ENCODE measurements around the gene SLC44A4. TPM values are rescaled to one million over a fixed set of nuclear protein-coding genes. Genes with fewer than 3 reads are reported as not detected.

The SLC44A4 gene
- total RNA-seq, 1 experiment from 2014 or later = 3.1 TPM

DNA sequence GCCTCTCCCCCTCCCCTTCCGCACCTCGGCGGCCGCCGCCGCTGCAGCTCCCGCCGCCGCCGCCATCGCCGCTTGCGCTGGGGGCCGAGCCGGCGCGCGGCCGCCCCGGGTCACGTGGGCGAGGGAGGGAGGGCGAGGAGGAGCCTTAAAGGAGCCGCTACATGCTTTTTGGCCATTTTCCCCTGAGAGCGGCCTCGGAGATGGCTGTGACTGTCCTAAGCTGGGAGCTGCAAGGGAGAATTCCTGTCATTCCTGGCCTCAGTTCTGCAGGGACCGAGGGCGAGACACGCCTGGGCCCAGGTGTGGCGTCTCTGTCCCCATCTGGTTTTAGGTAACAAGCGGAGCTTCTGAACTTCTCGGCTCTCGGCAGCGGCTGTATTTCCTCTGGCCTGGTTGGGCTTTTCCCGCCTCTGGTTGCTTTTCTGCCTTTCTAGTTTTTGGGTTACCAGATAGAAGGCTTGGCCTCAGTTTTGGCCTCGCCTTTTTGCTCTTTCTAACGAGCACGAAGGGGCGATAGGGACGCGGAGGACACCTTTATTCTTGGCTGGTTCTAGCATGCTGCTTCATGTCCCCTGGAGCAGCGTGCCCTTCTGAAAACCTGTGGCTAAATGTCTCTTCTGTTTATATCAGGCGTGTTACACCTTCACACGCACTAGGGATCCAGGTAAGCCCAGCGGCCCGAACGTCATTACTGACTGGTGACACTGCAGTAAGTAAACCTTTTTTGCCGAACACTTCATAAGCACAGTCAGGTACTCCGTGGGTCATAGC is 19.0 kb upstream of the SLC44A4 start, which contains the start of gene EHMT2:
EHMT2 (minus strand) TSS at position 87 of the 771 bp plus-strand sequence; CDS start at position 66, 21 bp downstream.
- CTCF ChIA-PET = interaction anchor here (0.8 to 2.6 kb wide), 15 partner anchors 9 to 298 kb away, joined by 3 to 22 read pairs (median 5); partner anchors contain the start of gene LSM2
- no peaks in the 10 kb centered on the region; the same call in 1 of the 2 replicates for H3K27me3 Mint-ChIP-seq (ENCODE audit: low read depth)
- peaks cover 20% of the 10 kb centered on the region for H3K4me1 Mint-ChIP-seq
- peak within 1 kb of the TSS; percentile 96 for H3K4me3 Mint-ChIP-seq
- H3K36me3 Mint-ChIP-seq = peaks cover 27% of the 10 kb centered on the region
- H3K27ac Mint-ChIP-seq = peak within 1 kb of the TSS; percentile 96
- H3K9me3 Mint-ChIP-seq = no peaks in the 10 kb centered on the region
- peak; percentile 32 for ATAC-seq
- peak; percentile 85 for DNase-seq (ENCODE audit: low spot score)
- POLR2A ChIA-PET = interaction anchor here (0.6 to 2.1 kb wide), 6 partner anchors 35 to 1392 kb away, joined by 3 to 6 read pairs (median 3); partner anchors contain the start of genes HSPA1B and NEU1
- TF ChIP-seq SOX15 (CRISPR knock-in tag; IDR thresholded peaks at IDR 0.05) (no peak), SP1 (CRISPR knock-in tag; conservative IDR thresholded peaks at IDR 0.05) (peak; percentile 72), ATF2 (CRISPR knock-in tag; IDR thresholded peaks at IDR 0.05; ENCODE audit: borderline replicate concordance, low read depth) (no peak), JUN (CRISPR knock-in tag; IDR thresholded peaks at IDR 0.05) (no peak), USF2 (CRISPR knock-in tag; IDR thresholded peaks at IDR 0.05) (peak; percentile 98), GRHL2 (CRISPR knock-in tag; IDR thresholded peaks at IDR 0.05; ENCODE audit: insufficient replicate concordance, severe bottlenecking) (no peak), RORB (CRISPR knock-in tag; IDR thresholded peaks at IDR 0.05) (no peak), HMGXB4 (CRISPR knock-in tag; IDR thresholded peaks at IDR 0.05) (no peak), USF1 (CRISPR knock-in tag; IDR thresholded peaks at IDR 0.05) (peak; percentile 93), ZNF671 (CRISPR knock-in tag; IDR thresholded peaks at IDR 0.05) (0 out of 2 replicates have a peak, but pooled peaks have one; percentile 52), NFATC4 (CRISPR knock-in tag; IDR thresholded peaks at IDR 0.05) (0 out of 2 replicates have a peak, but pooled peaks have one; percentile 3), CDX4 (CRISPR knock-in tag; IDR thresholded peaks at IDR 0.05; ENCODE audit: borderline replicate concordance) (no peak), ZNF416 (CRISPR knock-in tag; IDR thresholded peaks at IDR 0.05) (0 out of 2 replicates have a peak, but pooled peaks have one; percentile 3), TEAD1 (CRISPR knock-in tag; IDR thresholded peaks at IDR 0.05) (peak; percentile 14; the same call in 1 of the 2 replicates), JAZF1 (CRISPR knock-in tag; IDR thresholded peaks at IDR 0.05) (no peak), AR (CRISPR knock-in tag; IDR thresholded peaks at IDR 0.05) (peak; percentile 52; the same call in 1 of the 2 replicates), HMGA2 (CRISPR knock-in tag; IDR thresholded peaks at IDR 0.05) (no peak), ESRRA (CRISPR knock-in tag; IDR thresholded peaks at IDR 0.05; ENCODE audit: borderline replicate concordance) (no peak), MLX (CRISPR knock-in tag; IDR thresholded peaks at IDR 0.05) (no peak)
- TF ChIP-seq, protein P1, sequence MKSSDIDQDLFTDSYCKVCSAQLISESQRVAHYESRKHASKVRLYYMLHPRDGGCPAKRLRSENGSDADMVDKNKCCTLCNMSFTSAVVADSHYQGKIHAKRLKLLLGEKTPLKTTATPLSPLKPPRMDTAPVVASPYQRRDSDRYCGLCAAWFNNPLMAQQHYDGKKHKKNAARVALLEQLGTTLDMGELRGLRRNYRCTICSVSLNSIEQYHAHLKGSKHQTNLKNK (CRISPR knock-in tag; IDR thresholded peaks at IDR 0.05) = peak; percentile 44
- TF ChIP-seq, protein P2, sequence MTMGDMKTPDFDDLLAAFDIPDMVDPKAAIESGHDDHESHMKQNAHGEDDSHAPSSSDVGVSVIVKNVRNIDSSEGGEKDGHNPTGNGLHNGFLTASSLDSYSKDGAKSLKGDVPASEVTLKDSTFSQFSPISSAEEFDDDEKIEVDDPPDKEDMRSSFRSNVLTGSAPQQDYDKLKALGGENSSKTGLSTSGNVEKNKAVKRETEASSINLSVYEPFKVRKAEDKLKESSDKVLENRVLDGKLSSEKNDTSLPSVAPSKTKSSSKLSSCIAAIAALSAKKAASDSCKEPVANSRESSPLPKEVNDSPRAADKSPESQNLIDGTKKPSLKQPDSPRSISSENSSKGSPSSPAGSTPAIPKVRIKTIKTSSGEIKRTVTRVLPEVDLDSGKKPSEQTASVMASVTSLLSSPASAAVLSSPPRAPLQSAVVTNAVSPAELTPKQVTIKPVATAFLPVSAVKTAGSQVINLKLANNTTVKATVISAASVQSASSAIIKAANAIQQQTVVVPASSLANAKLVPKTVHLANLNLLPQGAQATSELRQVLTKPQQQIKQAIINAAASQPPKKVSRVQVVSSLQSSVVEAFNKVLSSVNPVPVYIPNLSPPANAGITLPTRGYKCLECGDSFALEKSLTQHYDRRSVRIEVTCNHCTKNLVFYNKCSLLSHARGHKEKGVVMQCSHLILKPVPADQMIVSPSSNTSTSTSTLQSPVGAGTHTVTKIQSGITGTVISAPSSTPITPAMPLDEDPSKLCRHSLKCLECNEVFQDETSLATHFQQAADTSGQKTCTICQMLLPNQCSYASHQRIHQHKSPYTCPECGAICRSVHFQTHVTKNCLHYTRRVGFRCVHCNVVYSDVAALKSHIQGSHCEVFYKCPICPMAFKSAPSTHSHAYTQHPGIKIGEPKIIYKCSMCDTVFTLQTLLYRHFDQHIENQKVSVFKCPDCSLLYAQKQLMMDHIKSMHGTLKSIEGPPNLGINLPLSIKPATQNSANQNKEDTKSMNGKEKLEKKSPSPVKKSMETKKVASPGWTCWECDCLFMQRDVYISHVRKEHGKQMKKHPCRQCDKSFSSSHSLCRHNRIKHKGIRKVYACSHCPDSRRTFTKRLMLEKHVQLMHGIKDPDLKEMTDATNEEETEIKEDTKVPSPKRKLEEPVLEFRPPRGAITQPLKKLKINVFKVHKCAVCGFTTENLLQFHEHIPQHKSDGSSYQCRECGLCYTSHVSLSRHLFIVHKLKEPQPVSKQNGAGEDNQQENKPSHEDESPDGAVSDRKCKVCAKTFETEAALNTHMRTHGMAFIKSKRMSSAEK (CRISPR knock-in tag; IDR thresholded peaks at IDR 0.05; ENCODE audit: borderline replicate concordance) = 0 out of 2 replicates have a peak, but pooled peaks have one; percentile 26

All from WTC11 (cell line).